ENCODE results near the gene TMEM11. TPM values are rescaled to one million over a fixed set of nuclear protein-coding genes. Genes with fewer than 3 reads are reported as not detected.
A peak's percentile ranks its signal among the peaks of the same experiment; 100 is the strongest.

The TMEM11 gene
- total and polyA plus RNA-seq, 2 of the 4 experiments (the other 2 are of a cell fraction) = 19.9 to 44.7 TPM

GRCh38 chr17:21214777-21215541, 998 bp upstream of the TMEM11 start:
- intact Hi-C loops (cut with micrococcal nuclease) = loop anchor here (1.0 to 5.0 kb wide), 4 partner anchors 48 to 173 kb away; partner anchors contain the start of genes MAP2K3 and USP22
- ATAC-seq (ENCODE audit: low read depth) (peak; percentile 5), DNase-seq (no peak)
- ChIA-PET POLR2A (ENCODE audit: unreplicated experiment) (no interaction called here), CTCF (no interaction called here)
- Histone ChIP-seq H3K4ac (ENCODE audit: low read depth, low read length) (peak overlapping the region; percentile 79), H4K20me1 (ENCODE audit: insufficient read depth, low read length) (peaks cover 38% of the 10 kb centered on the region), H3K79me1 (ENCODE audit: low read depth in 1 of 2, low read length in 2 of 2) (peaks cover 23 to 80% of the 10 kb centered on the region in 2 experiments), H2BK20ac (ENCODE audit: low read depth, low read length) (no peak overlapping the region), H3K9ac (ENCODE audit: low read depth, low read length) (peak overlapping the region; percentile 94), H3K9me1 (ENCODE audit: insufficient read depth, low read length) (peaks cover 34% of the 10 kb centered on the region), H2AFZ (replicated peaks; ENCODE audit: low read length, poor library complexity) (peak overlapping the region; percentile 94), H2AK5ac (ENCODE audit: low read depth, low read length) (peak overlapping the region; percentile 95), H2AK9ac (replicated peaks; ENCODE audit: low read depth, low read length, poor library complexity) (peak overlapping the region; percentile 99), H2BK120ac (ENCODE audit: low read depth, low read length) (0 out of 2 replicates have a peak overlapping the region, but pooled peaks have one; percentile 26), H3K23ac (ENCODE audit: low read depth, low read length) (peak overlapping the region; percentile 95), H3K14ac (replicated peaks; ENCODE audit: low read depth, low read length) (peak overlapping the region; percentile 91), H4K5ac (ENCODE audit: low read depth, low read length) (peak overlapping the region; percentile 74), H3K36me3 (ENCODE audit: control insufficient read depth, insufficient read depth, low read length) (peaks cover 7% of the 10 kb centered on the region), H3K4me3 (ENCODE audit: insufficient read depth, low read depth, low read length) (peak overlapping the region; percentile 81), H3K27ac (ENCODE audit: insufficient read depth, low read length) (peak overlapping the region; percentile 97), H3K4me1 (ENCODE audit: control insufficient read depth, insufficient read depth, low read length) (peaks cover 8% of the 10 kb centered on the region), H4K8ac (ENCODE audit: low read depth in 2 of 2, low read length in 2 of 2) (peak overlapping the region; percentile 84 to 89), H2BK5ac (ENCODE audit: low read depth, low read length, poor library complexity, severe bottlenecking) (peak overlapping the region; percentile 78), H3K18ac (ENCODE audit: low read depth, low read length) (peak overlapping the region; percentile 32), H4K91ac (ENCODE audit: insufficient read depth, low read depth, low read length) (peak overlapping the region; percentile 22), H3K56ac (ENCODE audit: extremely low read depth, insufficient read depth, low read length) (peak overlapping the region; percentile 92), H3K9me3 (ENCODE audit: control insufficient read depth, insufficient read depth, low read length) (no peaks in the 10 kb centered on the region), H2BK15ac (ENCODE audit: low read depth, low read length) (no peak overlapping the region; the same call in 2 of the 3 replicates), H3K27me3 (ENCODE audit: control insufficient read depth, insufficient read depth, low read length) (no peaks in the 10 kb centered on the region), H3K4me2 (ENCODE audit: low read depth, low read length) (peak overlapping the region; percentile 98)
- BruUV-seq (replicated peaks) = TSS peak; percentile 42
- in situ Hi-C loops (cut with MboI; ENCODE audit: low sequenced_read_pairs) = no loop called here
- TF ChIP-seq RCOR1 (IDR thresholded peaks at IDR 0.05; ENCODE audit: insufficient replicate concordance, low read length) (no peak), FOS (IDR thresholded peaks at IDR 0.05; ENCODE audit: low read depth, low read length) (no peak), MXI1 (IDR thresholded peaks at IDR 0.05; ENCODE audit: borderline replicate concordance, low read depth, low read length) (no peak), CEBPB (IDR thresholded peaks at IDR 0.05; ENCODE audit: low read depth, low read length) (no peak), CHD1 (IDR thresholded peaks at IDR 0.05; ENCODE audit: low read depth, low read length) (no peak), ELK1 (IDR thresholded peaks at IDR 0.05; ENCODE audit: borderline replicate concordance, low read depth, low read length) (no peak), MAZ (IDR thresholded peaks at IDR 0.05; ENCODE audit: borderline replicate concordance, low read depth, low read length) (no peak), BHLHE40 (IDR thresholded peaks at IDR 0.05; ENCODE audit: low read depth, low read length) (no peak), MAFK (IDR thresholded peaks at IDR 0.05; ENCODE audit: low read depth, low read length) (no peak), CTCF (conservative IDR thresholded peaks at IDR 0.05; ENCODE audit: low read depth, low read length) (no peak)
- dilution Hi-C loops (cut with HindIII; ENCODE audit: low sequenced_read_pairs, unreplicated experiment) = no loop called here
- WGBS, 2 experiments (ENCODE audit: extremely low coverage in 2 of 2, insufficient read length in 1 of 2) = 7% methylated on average over 15 of the region's 23 CpGs; no CpG with 5 or more reads in 1 of the 2 experiments

All from IMR-90 (cell line).